B cell (primary cell): ENCODE measurements around the gene SCNN1B. TPM values are rescaled to one million over a fixed set of nuclear protein-coding genes. Genes with fewer than 3 reads are reported as not detected.

Experiments used
- ATAC-seq: fragments of 200-7000 bp; cut with Tn5 transposase; one replicate; pipeline ENCODE4 v1.10.0; 2021; ENCODE audit warnings: low read depth, mild to moderate bottlenecking, moderate number of reproducible peaks, moderate library complexity
- CTCF ChIA-PET: fragments of 350-600 bp; sonication (Branson Sonifier 250); formaldehyde crosslinking; loops from one replicate; lab custom pipeline; 2021; ENCODE audit warnings: antibody characterized with exemption, inconsistent platforms; lab: Charles Lee
- POLR2A ChIA-PET: fragments of 350-600 bp; sonication (Branson Sonifier 250); formaldehyde crosslinking; loops from one replicate; lab custom pipeline; 2021; ENCODE audit warnings: antibody characterized with exemption; lab: Charles Lee
- DNase-seq: peaks from one replicate; pipeline ENCODE4 v3.0.0; 2013
- H2AFZ ChIP-seq: 2 replicates; pipeline ENCODE4 v1.6.1; 2012; ENCODE audit warnings: mild to moderate bottlenecking, low read depth, low read length; ENCODE audit not compliant: insufficient read depth, poor library complexity, severe bottlenecking
- H3K27ac ChIP-seq, 2 donors: 1 replicate in 1 of 2; 2 replicates in 1 of 2; pipeline ENCODE4 v1.5.1; 2012 to 2013; ENCODE audit warnings: low read length in 2 of 2, mild to moderate bottlenecking in 2 of 2, moderate library complexity in 1 of 2
- H3K27me3 ChIP-seq, 4 experiments: fragments of 200-600 bp in 1 of 4; sonication (generic) in 1 of 4; replicated peaks in 1 of 4; 1 replicate in 2 of 4; 2 replicates in 2 of 4; pipeline versions ENCODE4 v1.6.1 to v1.7.0; 2013 to 2016; ENCODE audit warnings: low read length in 3 of 4, mild to moderate bottlenecking in 2 of 4, mixed read lengths in 1 of 4, moderate library complexity in 1 of 4; ENCODE audit not compliant: insufficient read depth in 4 of 4, control insufficient read depth in 3 of 4; ENCODE audit errors: control extremely low read depth in 1 of 4
- H3K36me3 ChIP-seq, 2 experiments: replicated peaks in 1 of 2; 1 replicate in 1 of 2; 2 replicates in 1 of 2; pipeline versions ENCODE4 v1.6.1 to v1.7.1; 2013; ENCODE audit warnings: low read length in 1 of 2; ENCODE audit not compliant: insufficient read depth in 2 of 2, control insufficient read depth in 1 of 2; ENCODE audit errors: control extremely low read depth in 1 of 2, extremely low read depth in 1 of 2
- H3K4me1 ChIP-seq, 2 donors: fragments of 200-600 bp in 1 of 2; sonication (generic) in 1 of 2; 1 replicate in 1 of 2; 2 replicates in 1 of 2; pipeline versions ENCODE4 v1.5.1 to v1.6.1; 2013 to 2017; ENCODE audit warnings: low read length in 2 of 2; ENCODE audit not compliant: control insufficient read depth in 2 of 2, insufficient read depth in 2 of 2
- H3K4me2 ChIP-seq: replicated peaks from 2 replicates; pipeline ENCODE3; 2012; ENCODE audit warnings: mild to moderate bottlenecking, low read depth, low read length; ENCODE audit not compliant: poor library complexity, severe bottlenecking
- H3K4me3 ChIP-seq, 5 experiments: fragments of 200-600 bp in 1 of 5; sonication (generic) in 1 of 5; 1 replicate in 3 of 5; 2 replicates in 2 of 5; pipeline versions ENCODE4 v1.5.1 to v1.7.0; 2011 to 2016; ENCODE audit warnings: low read length in 4 of 5, mild to moderate bottlenecking in 4 of 5, low read depth in 2 of 5, control low read depth in 1 of 5, moderate library complexity in 1 of 5; ENCODE audit not compliant: insufficient read depth in 1 of 5; ENCODE audit errors: control extremely low read depth in 1 of 5, extremely low read depth in 1 of 5
- H3K79me2 ChIP-seq: fragments of 200-600 bp; sonication (generic); one replicate; pipeline ENCODE4 v1.6.0; 2016; ENCODE audit warnings: low read length; ENCODE audit not compliant: control insufficient read depth, insufficient read depth
- H3K9ac ChIP-seq: fragments of 200-600 bp; sonication (generic); 2 replicates; pipeline ENCODE4 v1.6.1; 2017; ENCODE audit warnings: mild to moderate bottlenecking, low read length, moderate library complexity
- H3K9me3 ChIP-seq, 3 donors: one replicate each; pipeline versions ENCODE4 v1.6.1 to v1.7.1; 2013; ENCODE audit warnings: low read length in 2 of 3; ENCODE audit not compliant: control insufficient read depth in 2 of 3, insufficient read depth in 1 of 3; ENCODE audit errors: control extremely low read depth in 1 of 3
- H4K20me1 ChIP-seq: 2 replicates; pipeline ENCODE4 v1.6.0; 2012; ENCODE audit warnings: mild to moderate bottlenecking, low read length; ENCODE audit not compliant: insufficient read depth, control insufficient read depth, poor library complexity, severe bottlenecking
- H3K27ac Mint-ChIP-seq: one replicate; pipeline ENCODE4 v1.8.0; 2021; ENCODE audit warnings: mixed read lengths
- H3K27me3 Mint-ChIP-seq: one replicate; pipeline ENCODE4 v1.8.0; 2021; ENCODE audit warnings: mixed read lengths
- H3K4me1 Mint-ChIP-seq: one replicate; pipeline ENCODE4 v1.8.0; 2021; ENCODE audit warnings: mixed read lengths
- H3K4me3 Mint-ChIP-seq: one replicate; pipeline ENCODE4 v1.8.0; 2021; ENCODE audit warnings: mixed read lengths
- H3K9me3 Mint-ChIP-seq: one replicate; pipeline ENCODE4 v1.8.0; 2022; ENCODE audit warnings: mixed read lengths; ENCODE audit not compliant: insufficient read depth
- CTCF ChIP-seq: fragments of 200-600 bp; IDR thresholded peaks from one replicate; pipeline ENCODE4 v1.8.0; 2022; ENCODE audit warnings: antibody characterized with exemption, mild to moderate bottlenecking
- EZH2 ChIP-seq: IDR thresholded peaks from 2 replicates; pipeline ENCODE4 v1.6.1; 2012; ENCODE audit warnings: borderline replicate concordance, low read depth, mild to moderate bottlenecking, moderate library complexity, low read length; ENCODE audit not compliant: insufficient read depth, poor library complexity, severe bottlenecking
- WGBS: methylation state at CpG from one replicate; pipeline ENCODE4 v1.1.5; 2013; ENCODE audit warnings: missing lambda C conversion rate; ENCODE audit not compliant: insufficient coverage; 5-methylcytosine and 5-hydroxymethylcytosine counted together
- intact Hi-C: fragments of 100-400 bp; cut with micrococcal nuclease; formaldehyde crosslinking; loops from one replicate; pipeline ENCODE4 v1.10.0; 2022
- polyA plus RNA-seq: library from polyadenylated mRNA; depleted of rRNA; stranded (reverse); fragments of >200 nt; gene quantifications from 2 replicates; pipeline ENCODE4 v1.2.3, GENCODE V29; 2012
- total RNA-seq, 2 donors: library from RNA; stranded (reverse); fragments of 120-200 nt in 1 of 2; gene quantifications; 1 replicate in 1 of 2; 2 replicates in 1 of 2; pipeline versions ENCODE4 v1.2.3 to v1.2.4, GENCODE V29; 2013 to 2022

The SCNN1B gene
- total and polyA plus RNA-seq, 2 donors (not counting 1 experiment from before 2014, with no cell fraction given) = 0.30 TPM; not detected in 1

- no peak overlapping the region for H3K4me3 Mint-ChIP-seq
- no peak for ATAC-seq
- no peaks in the 10 kb centered on the region for H3K9me3 ChIP-seq
- no peaks in the 10 kb centered on the region for H3K36me3 ChIP-seq
- H3K27me3 ChIP-seq = no peaks in the 10 kb centered on the region
- no peak overlapping the region for H3K4me2 ChIP-seq
- H3K27ac Mint-ChIP-seq = no peak overlapping the region
- WGBS = 74% methylated on average over 4 of the region's 7 CpGs
- H3K27ac ChIP-seq = no peak overlapping the region
- no peak overlapping the region for H3K4me3 ChIP-seq
- H3K9me3 Mint-ChIP-seq = no peaks in the 10 kb centered on the region
- DNase-seq = no peak
- no peaks in the 10 kb centered on the region for H3K4me1 ChIP-seq
- no peak overlapping the region for H3K9ac ChIP-seq
- peaks cover 8% of the 10 kb centered on the region for H3K4me1 Mint-ChIP-seq
- no peak overlapping the region for H2AFZ ChIP-seq
- TF ChIP-seq CTCF (no peak), EZH2 (no peak)
- no peaks in the 10 kb centered on the region for H4K20me1 ChIP-seq
- no peaks in the 10 kb centered on the region for H3K79me2 ChIP-seq
- no peaks in the 10 kb centered on the region for H3K27me3 Mint-ChIP-seq
- ChIA-PET POLR2A (no interaction called here), CTCF (no interaction called here)
- intact Hi-C loops = no loop called here
Measured at GRCh38 chr16:23320693-23321092, 18.6 kb downstream of the SCNN1B start.

GRCh38 chr16:23321206-23321875 lies 19.2 kb downstream of the SCNN1B start:
- H3K9me3 ChIP-seq = no peaks in the 10 kb centered on the region
- TF ChIP-seq EZH2 (no peak), CTCF (no peak)
- ATAC-seq (no peak), DNase-seq (no peak)
- 90% methylated on average over 12 of the region's 14 CpGs for WGBS
- H3K4me1 ChIP-seq = no peaks in the 10 kb centered on the region
- H3K4me3 ChIP-seq = no peak overlapping the region
- POLR2A ChIA-PET = no interaction called here
- H3K9ac ChIP-seq = no peak overlapping the region
- no peaks in the 10 kb centered on the region for H3K27me3 Mint-ChIP-seq
- H3K4me1 Mint-ChIP-seq = peaks cover 8% of the 10 kb centered on the region
- no peaks in the 10 kb centered on the region for H3K36me3 ChIP-seq
- H3K27ac Mint-ChIP-seq = no peak overlapping the region
- H3K27ac ChIP-seq = no peak overlapping the region
- no peak overlapping the region for H3K4me3 Mint-ChIP-seq
- H3K9me3 Mint-ChIP-seq = no peaks in the 10 kb centered on the region
- H4K20me1 ChIP-seq = no peaks in the 10 kb centered on the region
- H3K4me2 ChIP-seq = no peak overlapping the region
- no peaks in the 10 kb centered on the region for H3K79me2 ChIP-seq
- H2AFZ ChIP-seq = no peak overlapping the region
- CTCF ChIA-PET = no interaction called here
- no peaks in the 10 kb centered on the region for H3K27me3 ChIP-seq
- intact Hi-C loops = no loop called here
